PC-9 (cell line): ENCODE data around the gene CTNNBL1. TPM values are rescaled to one million over a fixed set of nuclear protein-coding genes. Genes with fewer than 3 reads are reported as not detected.
"Not testable (repeated sequence)": the region's sequence is repeated elsewhere in the genome, so short reads cannot be mapped to it uniquely, and the experiment has no call there.

ENCODE experiments used
- BruUV-seq: library from RNA; stranded (reverse); fragments of 400-500 nt; replicated peaks from 2 replicates; lab custom pipeline; 2021; lab: Mats Ljungman, UMichigan
- CTCF ChIA-PET: fragments of 300-600 bp; sonication (Branson Sonifier 250); formaldehyde crosslinking; loops from one replicate; lab custom pipeline; 2022; ENCODE audit warnings: antibody characterized with exemption; lab: Charles Lee
- POLR2A ChIA-PET: fragments of 300-600 bp; sonication (Branson Sonifier 250); formaldehyde crosslinking; loops from one replicate; lab custom pipeline; 2022; ENCODE audit warnings: antibody characterized with exemption; ENCODE audit not compliant: unreplicated experiment; lab: Charles Lee
- DNase-seq, 2 experiments: peaks; one replicate each; pipeline versions ENCODE4 v3.0.0 to v3.0.0-alpha.2; 2015 to 2022; ENCODE audit warnings: mixed read lengths in 1 of 2
- H2AFZ ChIP-seq: fragments of 200-600 bp; sonication (generic); 2 replicates; pipeline ENCODE4 v1.8.1; 2017; ENCODE audit warnings: antibody characterized with exemption
- H3F3A ChIP-seq: fragments of 200-600 bp; sonication (generic); 2 replicates; pipeline ENCODE4 v1.8.1; 2017; ENCODE audit warnings: antibody characterized with exemption, mild to moderate bottlenecking, low read depth; ENCODE audit not compliant: insufficient read depth
- H3K27ac ChIP-seq: fragments of 200-600 bp; sonication (generic); 2 replicates; pipeline ENCODE4 v1.6.1; 2016; ENCODE audit warnings: mixed run types
- H3K27me3 ChIP-seq: fragments of 200-600 bp; sonication (generic); 2 replicates; pipeline ENCODE4 v1.6.1; 2016; ENCODE audit warnings: low read depth, mixed run types; ENCODE audit not compliant: insufficient read depth
- H3K36me3 ChIP-seq: fragments of 200-600 bp; sonication (generic); 2 replicates; pipeline ENCODE4 v1.6.1; 2016; ENCODE audit warnings: low read depth, mixed run types
- H3K4me1 ChIP-seq: fragments of 200-600 bp; sonication (generic); replicated peaks from 2 replicates; pipeline ENCODE4 v1.6.1; 2016; ENCODE audit warnings: mixed run types; ENCODE audit not compliant: insufficient read depth
- H3K4me2 ChIP-seq: fragments of 200-600 bp; sonication (generic); 2 replicates; pipeline ENCODE4 v1.6.1; 2017; ENCODE audit warnings: mixed run types
- H3K4me3 ChIP-seq: fragments of 200-600 bp; sonication (generic); 2 replicates; pipeline ENCODE4 v1.6.1; 2016; ENCODE audit warnings: mixed run types
- H3K79me2 ChIP-seq: fragments of 200-600 bp; sonication (generic); 2 replicates; pipeline ENCODE4 v1.6.1; 2017; ENCODE audit warnings: low read depth, mixed run types
- H3K9me2 ChIP-seq: fragments of 200-600 bp; sonication (generic); 2 replicates; pipeline ENCODE4 v1.8.1; 2017; ENCODE audit warnings: mild to moderate bottlenecking; ENCODE audit not compliant: insufficient read depth
- H3K9me3 ChIP-seq: fragments of 200-600 bp; sonication (generic); 2 replicates; pipeline ENCODE4 v1.8.1; 2016; ENCODE audit warnings: low read depth; ENCODE audit not compliant: insufficient read depth
- H4K20me1 ChIP-seq: fragments of 200-600 bp; sonication (generic); 2 replicates; pipeline ENCODE4 v1.8.1; 2017; ENCODE audit not compliant: insufficient read depth
- CTCF ChIP-seq: fragments of 200-600 bp; sonication (generic); conservative IDR thresholded peaks from 2 replicates; pipeline ENCODE4 v1.6.1; 2017; ENCODE audit warnings: mixed run types, antibody characterized with exemption, mild to moderate bottlenecking, moderate library complexity
- EZH2 ChIP-seq: fragments of 200-600 bp; sonication (generic); IDR thresholded peaks from 2 replicates; pipeline ENCODE4 v1.8.0; 2017; ENCODE audit warnings: antibody characterized with exemption, low read depth
- intact Hi-C: fragments of 100-400 bp; cut with micrococcal nuclease; formaldehyde crosslinking; loops from one replicate; pipeline ENCODE4 v1.10.0; 2022; ENCODE audit not compliant: unreplicated experiment
- total RNA-seq: library from RNA; stranded (reverse); gene quantifications from 2 replicates; pipeline ENCODE4 v1.2.3, GENCODE V29; 2021

CTNNBL1 gene
- total RNA-seq, 1 experiment from 2014 or later, result 83.5 TPM

- DNase-seq, result no peak
- Histone ChIP-seq H3K36me3 (no peaks in the 10 kb centered on the region), H3K9me3 (no peaks in the 10 kb centered on the region), H3K27me3 (no peaks in the 10 kb centered on the region), H2AFZ (no peak overlapping the region), H4K20me1 (no peaks in the 10 kb centered on the region), H3F3A (no peaks in the 10 kb centered on the region), H3K9me2 (no peaks in the 10 kb centered on the region), H3K4me1 (no peaks in the 10 kb centered on the region), H3K4me2 (no peak overlapping the region), H3K27ac (no peak overlapping the region), H3K4me3 (no peak overlapping the region), H3K79me2 (no peaks in the 10 kb centered on the region)
- ChIA-PET CTCF (no interaction called here), POLR2A (no interaction called here)
- BruUV-seq, result no TSS peak
- intact Hi-C loops, result no loop called here
- TF ChIP-seq CTCF (no peak), EZH2 (no peak)
Measured at GRCh38 chr20:37850724-37851355, 157.0 kb downstream of the CTNNBL1 start.

- Histone ChIP-seq H3K27ac (no peak overlapping the region), H3K79me2 (no peaks in the 10 kb centered on the region), H3K27me3 (no peaks in the 10 kb centered on the region), H3K4me1 (no peaks in the 10 kb centered on the region), H3K9me2 (no peaks in the 10 kb centered on the region), H3K9me3 (no peaks in the 10 kb centered on the region), H4K20me1 (no peaks in the 10 kb centered on the region), H3K36me3 (no peaks in the 10 kb centered on the region), H3K4me2 (no peak overlapping the region), H2AFZ (no peak overlapping the region), H3K4me3 (no peak overlapping the region), H3F3A (no peaks in the 10 kb centered on the region)
- CTCF ChIA-PET, result no interaction called here
- TF ChIP-seq CTCF (no peak), EZH2 (no peak)
- intact Hi-C loops, result no loop called here
- no TSS peak for BruUV-seq
- DNase-seq, result no peak
- POLR2A ChIA-PET, result no interaction called here
Measured at GRCh38 chr20:37852666-37853065, 158.8 kb downstream of the CTNNBL1 start.

GRCh38 chr20:37853823-37854375, 160.1 kb downstream of the CTNNBL1 start:
- Histone ChIP-seq H3K4me3 (no peak overlapping the region), H3K79me2 (no peaks in the 10 kb centered on the region), H3K4me1 (no peaks in the 10 kb centered on the region), H3K4me2 (no peak overlapping the region), H2AFZ (no peak overlapping the region), H3K9me2 (no peaks in the 10 kb centered on the region), H3K27ac (no peak overlapping the region), H3K36me3 (no peaks in the 10 kb centered on the region), H3K9me3 (no peaks in the 10 kb centered on the region), H3F3A (no peaks in the 10 kb centered on the region), H4K20me1 (no peaks in the 10 kb centered on the region), H3K27me3 (no peaks in the 10 kb centered on the region)
- intact Hi-C loops, result no loop called here
- TF ChIP-seq CTCF (no peak), EZH2 (no peak)
- no TSS peak for BruUV-seq
- CTCF ChIA-PET, result no interaction called here
- no peak for DNase-seq
- POLR2A ChIA-PET, result interaction anchor here (0.7 kb wide), 1 partner anchor 35 kb away, joined by 3 read pairs; no protein-coding TSS in a partner anchor

- DNase-seq, H3K79me2 ChIP-seq, H2AFZ ChIP-seq, CTCF ChIA-PET, H3K9me2 ChIP-seq, H4K20me1 ChIP-seq, BruUV-seq, POLR2A ChIA-PET, H3K9me3 ChIP-seq, H3K27ac ChIP-seq, H3K4me2 ChIP-seq, H3F3A ChIP-seq, H3K36me3 ChIP-seq, intact Hi-C loops, H3K4me3 ChIP-seq, H3K4me1 ChIP-seq, H3K27me3 ChIP-seq: not testable (repeated sequence)
Measured at GRCh38 chr20:37856034-37856433, 162.2 kb downstream of the CTNNBL1 start.
